Measurements from ENCODE around the gene LEFTY2. TPM values are rescaled to one million over a fixed set of nuclear protein-coding genes. Genes with fewer than 3 reads are reported as not detected.

Gene LEFTY2
- total and polyA plus RNA-seq, 12 donors = 0.16 to 3.4 (median 0.77) TPM; not detected in 1

- 83 to 89% (median 87%) methylated on average over 3 to 6 of the region's 6 CpGs for WGBS, 4 donors
- Histone ChIP-seq H3K9me3 (replicated peaks in 1 of 3) (no peaks in the 10 kb centered on the region), H3K27me3 (no peaks in the 10 kb centered on the region), H3K4me3 (no peak overlapping the region), H3K27ac (no peak overlapping the region), H3K36me3 (replicated peaks in 1 of 2) (peaks cover 0 to 7% of the 10 kb centered on the region in 2 donors), H3K4me1 (replicated peaks in 1 of 2) (peaks cover 10 to 13% of the 10 kb centered on the region in 2 donors)
- intact Hi-C loops (cut with DNase I) = loop anchor here (5.0 to 10.0 kb wide), 3 partner anchors 70 to 437 kb away; partner anchors contain the start of gene SRP9 (in 1 of the 2)
- no peak for TF ChIP-seq CTCF (IDR thresholded peaks at IDR 0.05)
- no peak for TF ChIP-seq POLR2A (IDR thresholded peaks at IDR 0.05)
- DNase-seq = no peak
Observed at GRCh38 chr1:225914391-225914790, 26.6 kb downstream of the LEFTY2 start.

DNA sequence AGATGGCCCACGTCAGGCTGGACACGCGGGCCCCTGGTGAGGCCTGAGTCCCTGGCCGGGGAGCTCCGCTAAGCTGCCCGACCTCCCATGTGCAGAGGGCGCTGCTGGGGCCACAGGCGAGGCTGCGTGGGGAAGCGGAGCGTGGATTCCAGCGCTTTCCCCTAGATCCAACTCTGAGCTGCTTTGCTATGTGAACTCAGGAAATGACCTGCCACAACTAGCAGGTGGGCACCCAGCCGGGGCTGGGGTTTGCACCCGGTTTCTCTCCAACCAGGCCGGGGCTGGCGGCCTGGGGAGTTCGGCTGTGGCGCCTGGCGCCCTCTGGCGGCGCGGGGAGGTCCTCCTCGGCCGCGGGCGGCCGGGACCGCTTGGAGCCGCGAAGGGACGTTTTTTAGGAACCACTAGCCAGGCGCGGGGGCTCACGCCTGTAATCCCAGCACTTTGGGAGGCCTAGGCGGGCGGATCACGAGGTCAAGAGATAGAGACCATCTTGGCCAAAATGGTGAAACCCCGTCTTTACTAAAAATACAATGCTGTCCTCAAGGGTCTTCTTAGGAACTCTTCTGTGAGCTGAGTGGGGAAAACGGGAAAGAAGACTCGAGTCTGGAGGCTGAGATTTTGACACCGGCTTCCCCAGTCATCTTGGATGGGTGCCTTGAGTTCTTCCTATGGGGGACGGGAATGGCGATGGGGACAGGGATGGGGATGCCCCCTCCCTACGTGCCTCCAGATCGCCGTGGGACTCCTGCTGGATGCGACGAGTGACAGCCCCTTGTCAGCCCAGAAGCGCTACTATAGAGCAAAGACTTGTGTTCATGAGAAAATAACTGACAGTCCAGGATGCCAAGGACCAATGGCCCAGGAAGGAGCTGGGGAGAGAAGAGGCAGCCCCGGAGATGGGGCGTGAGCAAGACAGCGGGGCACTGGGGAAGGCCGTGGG lies 29.6 kb downstream of the LEFTY2 start:
- peak; percentile 53 to 78 (median 69) for DNase-seq
- intact Hi-C loops (cut with DNase I) = loop anchor here (2.0 to 10.0 kb wide), 4 partner anchors 67 to 437 kb away; partner anchors contain the start of gene SRP9 (in 1 of the 2)
- Histone ChIP-seq H3K36me3 (replicated peaks in 1 of 2) (no peaks in the 10 kb centered on the region), H3K4me1 (replicated peaks in 1 of 2) (peaks cover 10 to 12% of the 10 kb centered on the region in 2 donors), H3K27ac (no peak overlapping the region), H3K9me3 (replicated peaks in 1 of 3) (no peaks in the 10 kb centered on the region), H3K27me3 (no peaks in the 10 kb centered on the region), H3K4me3 (peak overlapping the region in 2 of 4 donors; percentile 13 to 39)
- TF ChIP-seq POLR2A (IDR thresholded peaks at IDR 0.05) (no peak), CTCF (IDR thresholded peaks at IDR 0.05) (peak; percentile 73 to 96 (median 88))
- WGBS, 4 donors = 28 to 32% (median 30%) methylated on average over 42 to 53 of the region's 53 CpGs

GRCh38 chr1:225909477-225909876 lies 31.5 kb downstream of the LEFTY2 start:
- Histone ChIP-seq H3K9me3 (replicated peaks in 1 of 3) (no peaks in the 10 kb centered on the region), H3K4me3 (no peak overlapping the region), H3K27me3 (no peaks in the 10 kb centered on the region), H3K27ac (no peak overlapping the region), H3K4me1 (replicated peaks in 1 of 2) (peaks cover 10 to 12% of the 10 kb centered on the region in 2 donors), H3K36me3 (replicated peaks in 1 of 2) (no peaks in the 10 kb centered on the region)
- WGBS, 4 donors = 89 to 100% (median 98%) methylated on average over 1 of the region's 1 CpG
- intact Hi-C loops (cut with DNase I) = loop anchor here in 1 of 2 donors (5.0 kb wide), 1 partner anchor 132 kb away; the partner anchor contains the start of gene SRP9
- DNase-seq = no peak
- TF ChIP-seq POLR2A (IDR thresholded peaks at IDR 0.05) = no peak
- no peak for TF ChIP-seq CTCF (IDR thresholded peaks at IDR 0.05)

DNA sequence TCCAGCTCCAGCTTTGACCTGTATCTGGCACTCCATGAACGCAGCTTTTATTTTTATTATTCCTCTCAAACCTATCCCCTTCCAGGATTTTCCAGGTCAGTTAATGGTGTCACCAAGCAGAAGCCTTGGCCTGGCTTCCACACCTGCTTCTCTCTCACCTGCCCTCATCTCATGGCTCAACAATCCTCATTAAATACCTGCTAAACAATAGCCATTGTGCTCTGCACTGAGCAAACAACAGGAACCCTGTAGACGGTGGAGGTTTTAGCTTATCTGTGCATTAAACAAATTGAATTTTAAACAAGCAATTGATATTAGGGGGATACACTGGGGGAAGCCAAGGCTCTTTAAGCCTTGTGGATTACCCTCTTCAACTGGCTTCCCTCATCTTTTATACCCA lies 32.2 kb downstream of the LEFTY2 start:
- WGBS, 4 donors = 81 to 91% (median 85%) methylated on average over 2 of the region's 2 CpGs
- no peak for DNase-seq
- Histone ChIP-seq H3K4me1 (replicated peaks in 1 of 2) (peaks cover 10 to 12% of the 10 kb centered on the region in 2 donors), H3K27me3 (no peaks in the 10 kb centered on the region), H3K36me3 (replicated peaks in 1 of 2) (no peaks in the 10 kb centered on the region), H3K27ac (no peak overlapping the region), H3K4me3 (no peak overlapping the region), H3K9me3 (replicated peaks in 1 of 3) (no peaks in the 10 kb centered on the region)
- no peak for TF ChIP-seq POLR2A (IDR thresholded peaks at IDR 0.05)
- TF ChIP-seq CTCF (IDR thresholded peaks at IDR 0.05) = no peak
- intact Hi-C loops (cut with DNase I) = loop anchor here in 1 of 2 donors (5.0 kb wide), 1 partner anchor 131 kb away; the partner anchor contains the start of gene SRP9

Measured in adrenal gland (tissue), 12 donors.